Measurements from ENCODE around the gene PARP15.
"Not testable (repeated sequence)": the region's sequence is repeated elsewhere in the genome, so short reads cannot be mapped to it uniquely, and the experiment has no call there.

Gene PARP15

DNA sequence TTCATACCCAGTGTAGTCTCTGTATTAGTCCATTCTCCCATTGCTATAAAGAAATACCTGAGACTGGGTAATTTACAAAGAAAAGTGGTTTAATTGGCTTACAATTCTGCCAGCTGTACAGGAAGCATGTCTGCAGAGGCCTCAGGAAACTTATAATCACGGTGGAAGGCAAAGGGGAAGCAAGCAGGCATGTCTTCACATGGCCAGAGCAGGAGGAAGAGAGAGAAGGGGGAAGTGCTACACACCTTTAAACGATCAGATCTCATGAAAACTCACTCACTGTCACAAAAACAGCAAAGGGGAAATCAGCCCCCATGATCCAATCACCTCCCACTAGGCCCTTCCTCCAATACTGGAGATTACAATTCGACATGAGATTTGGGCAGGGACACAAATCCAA, 96.9 kb downstream of the PARP15 start:
- DNase-seq = no peak

DNA sequence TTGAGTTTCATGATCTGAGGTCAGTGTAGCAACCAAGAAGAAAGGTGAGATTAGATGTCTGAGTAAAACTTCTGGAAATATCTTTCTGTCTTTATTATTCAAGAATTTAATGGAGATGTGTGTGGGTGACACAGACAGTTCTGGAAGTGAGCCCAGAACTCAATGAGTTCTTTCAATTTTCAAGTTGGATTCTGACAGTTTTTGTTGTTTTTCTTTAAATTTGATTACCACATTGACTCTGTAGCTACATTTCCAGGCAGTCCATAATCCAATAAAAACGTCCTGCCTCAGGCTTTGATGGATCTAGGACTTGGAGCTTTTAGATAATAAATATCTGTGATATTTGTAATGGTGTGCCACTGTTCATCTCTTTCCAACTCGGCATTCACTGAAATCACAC, 99.3 kb downstream of the PARP15 start:
- no peak for DNase-seq

DNA sequence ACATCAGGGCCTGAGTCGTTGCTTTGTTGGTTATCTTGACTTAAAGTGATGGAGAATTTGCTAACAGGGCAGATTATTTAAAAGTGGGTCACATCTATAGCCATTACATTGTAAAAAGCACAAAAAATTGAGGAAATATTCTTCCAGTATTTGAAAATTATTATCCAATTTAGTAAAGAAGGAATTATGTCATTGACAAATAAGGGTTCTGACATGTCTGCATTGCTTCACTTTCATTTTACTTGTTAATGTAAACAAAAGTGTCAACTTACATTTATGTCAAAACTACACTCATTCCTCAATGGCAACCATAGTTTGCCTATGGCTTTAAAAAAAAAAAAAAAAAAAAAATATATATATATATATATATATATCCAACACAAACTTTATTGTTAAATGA, 99.8 kb downstream of the PARP15 start:
- DNase-seq = no peak

DNA sequence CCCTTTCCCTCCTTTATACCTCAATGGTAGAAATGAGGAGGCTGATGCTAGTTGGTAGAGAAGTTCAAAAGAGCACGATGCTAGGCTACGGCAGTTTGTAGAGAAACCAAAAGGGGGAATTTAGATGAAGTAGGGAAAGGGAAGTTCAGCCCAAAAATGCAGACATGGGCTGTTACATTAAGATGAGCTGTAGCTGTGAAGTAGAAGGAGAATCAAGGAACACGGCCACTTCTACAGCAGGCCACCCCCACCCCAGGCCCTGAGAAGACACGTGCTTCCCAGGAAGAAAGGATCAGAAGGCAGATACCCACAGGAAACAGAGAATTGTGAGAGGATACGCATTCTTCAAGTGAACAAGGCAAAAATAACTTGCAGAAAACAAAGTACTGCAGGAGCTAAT, 101.1 kb downstream of the PARP15 start:
- no peak for DNase-seq

DNA sequence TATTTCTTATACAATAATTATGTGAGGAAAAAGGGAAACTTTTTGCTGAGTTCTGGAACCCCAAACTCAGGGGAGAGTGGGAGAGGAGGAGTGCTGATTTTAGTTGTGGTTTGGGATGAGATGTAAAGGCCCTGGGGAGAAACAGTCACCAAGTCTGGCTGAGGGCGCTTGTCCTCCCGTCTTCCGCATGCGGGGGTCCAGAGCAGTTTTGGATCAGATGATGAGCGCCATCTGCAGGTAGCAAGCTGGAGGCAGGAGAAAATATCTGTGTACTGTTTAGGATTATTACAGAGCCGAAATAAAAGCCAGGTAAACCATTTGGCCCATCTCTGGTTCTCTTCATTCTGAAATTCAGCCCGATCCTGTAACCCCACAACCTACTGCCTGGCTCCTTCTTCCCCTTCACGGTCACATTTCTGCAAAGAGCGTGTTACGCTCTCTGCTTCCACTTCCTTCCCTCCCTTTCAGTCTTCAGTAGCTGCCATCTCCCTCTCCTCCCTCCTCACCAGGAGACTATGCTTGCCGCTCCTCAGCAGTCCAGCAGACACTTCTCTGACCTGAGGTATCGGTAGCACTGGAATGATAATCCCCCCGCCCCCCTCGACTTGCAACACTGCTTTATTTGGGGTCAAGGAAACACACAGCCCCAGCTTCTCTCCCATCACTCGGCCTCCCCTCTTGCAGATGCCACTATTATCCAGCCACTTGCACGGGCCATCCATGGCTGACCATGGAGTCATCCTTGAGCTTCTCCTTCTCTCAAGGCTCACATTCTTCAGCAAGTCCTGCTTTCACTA, 101.8 kb downstream of the PARP15 start:
- peak; percentile 73 to 77 for DNase-seq

DNA sequence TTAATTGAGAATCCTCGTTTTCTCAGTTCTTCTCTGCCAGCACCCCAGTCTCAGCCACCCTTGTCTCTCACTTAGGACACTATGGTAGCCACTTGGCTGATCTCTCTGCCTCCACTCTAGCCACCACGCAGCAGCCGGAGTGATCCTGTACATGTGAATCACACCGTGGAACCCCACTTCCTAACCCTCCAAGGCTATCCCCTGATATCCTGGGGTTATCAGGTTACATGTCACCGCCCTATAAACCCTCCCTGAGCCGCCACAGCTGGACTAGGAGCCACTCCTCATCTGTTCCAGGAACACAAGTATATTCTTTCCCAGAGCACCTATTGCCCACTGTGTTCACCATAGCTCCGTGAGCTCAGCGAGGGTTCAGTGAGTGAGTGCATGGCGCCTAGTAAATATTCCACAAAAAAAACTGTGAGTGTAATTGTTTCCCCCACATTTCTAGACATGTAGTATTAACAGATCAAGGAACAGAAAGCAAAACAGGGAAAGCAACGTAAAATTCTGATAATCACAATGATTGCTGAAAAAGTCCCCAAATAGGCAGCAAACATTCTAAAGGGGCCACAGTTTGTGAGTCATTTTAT, 102.5 kb downstream of the PARP15 start:
- no peak for DNase-seq

DNA sequence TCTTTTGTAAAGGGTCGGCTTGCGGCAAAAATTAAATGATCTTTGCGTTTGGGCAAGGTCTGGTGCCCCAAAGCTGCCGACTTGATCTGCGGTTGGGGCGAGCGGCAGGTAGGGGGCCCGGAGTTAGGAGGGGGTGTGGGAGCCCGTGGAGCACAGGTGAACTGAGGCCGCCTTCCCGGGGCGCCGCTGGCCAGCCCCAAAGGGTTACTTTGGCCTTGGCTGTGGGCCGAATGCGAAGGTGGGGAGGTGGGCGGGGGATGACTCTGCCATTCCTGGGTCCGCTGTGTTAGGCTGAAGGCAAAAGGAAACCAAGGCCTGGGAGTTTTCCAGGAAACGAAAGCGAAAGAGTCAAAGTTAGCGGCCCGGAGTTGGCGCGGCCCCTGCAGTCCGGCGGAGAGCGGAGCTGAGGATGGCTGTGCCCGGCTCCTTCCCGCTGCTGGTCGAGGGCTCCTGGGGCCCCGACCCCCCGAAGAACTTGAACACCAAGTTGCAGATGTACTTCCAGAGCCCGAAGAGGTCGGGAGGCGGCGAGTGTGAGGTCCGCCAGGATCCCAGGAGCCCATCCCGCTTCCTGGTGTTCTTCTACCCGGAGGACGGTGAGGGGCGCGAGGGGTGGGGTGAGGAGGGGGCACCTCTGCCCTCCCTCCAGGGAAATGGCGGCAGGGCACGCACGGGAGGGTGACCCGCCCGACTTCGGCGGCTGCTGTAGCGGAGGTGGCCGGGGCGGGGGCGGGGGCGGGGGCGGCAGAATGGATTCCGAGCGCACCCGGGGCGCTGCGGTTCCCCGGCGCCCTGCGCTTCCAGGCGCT, 103.2 kb downstream of the PARP15 start, which contains the start of gene PARP14:
PARP14 (plus strand) TSS at position 365 of the 809 bp plus-strand sequence; CDS start at position 410, 45 bp downstream.
- peak; percentile 54 to 75 for DNase-seq

DNA sequence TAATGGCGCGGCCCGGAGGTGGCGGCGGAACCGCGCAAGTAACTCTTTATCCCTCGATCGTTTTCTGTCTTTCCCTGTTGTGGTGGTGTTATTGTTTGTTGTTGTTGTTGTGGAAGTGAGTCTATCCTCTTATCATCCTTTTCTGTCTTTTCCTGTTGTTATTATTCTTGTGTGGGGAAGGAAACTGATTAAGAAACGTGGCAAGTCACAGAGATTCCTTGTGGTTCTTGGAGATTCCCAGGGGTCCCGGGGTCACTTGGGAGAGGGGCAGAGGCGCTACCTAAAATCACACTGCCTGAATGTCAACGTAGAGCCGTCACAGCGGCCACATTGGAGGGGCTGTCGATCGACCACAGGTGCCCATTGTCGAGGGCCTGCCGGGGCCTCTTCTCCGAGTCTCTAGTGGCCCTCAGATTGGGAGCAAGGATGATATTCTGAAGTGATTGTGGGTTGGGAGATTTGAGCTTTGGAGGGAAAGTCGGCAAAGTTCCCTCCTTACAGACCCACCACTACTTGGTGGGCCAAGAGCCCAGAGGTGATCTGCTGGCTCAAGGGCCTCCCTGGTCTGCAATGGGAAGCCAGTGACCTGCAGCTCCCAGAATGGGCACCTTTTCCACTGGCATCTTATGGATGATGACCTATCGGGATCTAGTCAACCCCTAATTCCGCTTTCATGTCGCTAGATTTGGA, 104.0 kb downstream of the PARP15 start:
- DNase-seq = no peak

DNA sequence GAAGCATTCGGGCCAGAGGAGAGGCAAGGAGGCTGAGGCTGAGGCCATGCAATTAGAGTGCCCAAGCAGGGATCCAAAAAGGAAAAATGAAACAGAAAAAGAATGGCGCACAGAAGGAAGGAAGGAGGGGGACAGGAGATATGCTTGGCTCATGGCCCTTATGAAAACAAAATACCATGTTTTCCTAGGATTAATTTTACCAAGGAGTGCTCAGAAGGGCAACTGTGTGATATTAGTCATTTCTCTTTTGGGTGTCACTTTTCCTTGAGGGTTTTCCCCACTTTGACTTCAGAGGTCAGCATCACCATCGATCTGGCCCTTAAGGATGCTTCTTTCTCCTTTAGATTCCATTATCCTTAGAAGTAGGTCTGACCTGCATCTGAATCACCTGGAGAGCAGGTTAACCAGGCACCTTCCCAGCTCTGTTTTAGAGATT, 104.5 kb downstream of the PARP15 start:
- DNase-seq = no peak

DNA sequence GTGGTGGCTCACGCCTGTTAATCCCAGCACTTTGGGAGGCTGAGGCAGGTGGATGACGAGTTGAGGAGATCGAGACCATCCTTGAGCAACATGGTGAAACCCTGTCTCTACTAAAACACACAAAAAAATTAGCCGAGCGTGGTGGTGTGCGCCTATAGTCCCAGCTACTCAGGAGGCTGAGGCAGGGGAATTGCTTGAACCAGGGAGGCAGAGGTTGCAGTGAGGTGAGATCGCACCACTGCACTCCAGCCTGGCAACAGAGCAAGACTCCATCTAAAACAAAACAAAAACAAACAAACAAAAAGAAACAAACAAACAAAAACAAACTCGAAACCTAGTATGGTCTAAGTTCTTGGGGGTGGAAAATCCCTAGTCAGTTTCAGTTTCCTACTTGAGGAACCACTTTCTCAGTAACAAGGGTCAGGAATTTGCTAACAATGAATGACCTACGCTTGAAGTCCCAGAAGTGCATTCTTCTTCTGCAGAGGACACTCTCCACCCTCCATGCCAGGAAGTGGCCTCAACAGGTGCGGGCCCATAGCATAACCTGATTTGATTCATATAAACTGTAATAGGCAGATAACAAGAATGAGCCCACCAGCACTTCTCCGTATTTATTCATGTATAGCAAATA, 105.4 kb downstream of the PARP15 start:
- not testable (repeated sequence) for DNase-seq

DNA sequence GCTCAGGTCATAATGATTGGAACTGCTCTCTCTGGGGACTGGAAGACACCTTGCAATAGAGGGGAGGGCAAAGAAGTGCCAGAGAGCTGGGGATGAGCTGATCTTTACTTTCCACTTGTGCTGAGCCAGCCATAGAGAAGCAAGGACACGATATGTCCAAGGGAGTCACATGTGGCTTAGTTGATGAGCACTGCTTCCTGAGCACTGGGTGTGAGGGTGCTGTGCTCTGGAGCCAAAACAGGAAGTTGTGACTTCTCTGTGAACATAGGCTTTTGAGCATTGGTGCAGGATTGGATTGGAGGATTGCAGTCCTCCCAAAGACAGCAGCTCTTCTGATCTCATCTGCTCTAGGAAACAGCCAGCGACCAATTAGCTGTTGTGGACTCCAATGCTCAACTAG, 109.8 kb downstream of the PARP15 start:
- no peak for DNase-seq

Data from stimulated activated CD4-positive, alpha-beta T cell treated with anti-CD3 and anti-CD28 coated beads, Interleukin-4, amount 100 ng/mL, for 4 hours (primary cell).